Progenitor cell of endocrine pancreas (in vitro differentiated cells): ENCODE measurements around the gene CCDC85B. TPM values are rescaled to one million over a fixed set of nuclear protein-coding genes. Genes with fewer than 3 reads are reported as not detected.

Experiments used
- DNase-seq: peaks from one replicate; pipeline ENCODE4 v3.0.0; 2021; ENCODE audit warnings: low spot score; ENCODE audit not compliant: unreplicated experiment
- H3K27ac Mint-ChIP-seq: 2 replicates; pipeline ENCODE4 v1.8.0; 2021; ENCODE audit warnings: mild to moderate bottlenecking, moderate library complexity, mixed read lengths
- H3K27me3 Mint-ChIP-seq: 2 replicates; pipeline ENCODE4 v1.8.0; 2021; ENCODE audit warnings: mixed read lengths
- H3K36me3 Mint-ChIP-seq: 2 replicates; pipeline ENCODE4 v1.8.0; 2022; ENCODE audit warnings: mixed read lengths; ENCODE audit not compliant: insufficient read depth
- H3K4me1 Mint-ChIP-seq: 2 replicates; pipeline ENCODE4 v1.8.0; 2021; ENCODE audit warnings: low read depth, mixed read lengths
- H3K4me3 Mint-ChIP-seq: 2 replicates; pipeline ENCODE4 v1.8.0; 2021; ENCODE audit warnings: low read depth, mild to moderate bottlenecking, moderate library complexity, mixed read lengths
- H3K9me3 Mint-ChIP-seq: 2 replicates; pipeline ENCODE4 v1.8.0; 2021; ENCODE audit warnings: low read depth, mixed read lengths
- CTCF ChIP-seq: fragments of 200-600 bp; sonication (generic); IDR thresholded peaks from one replicate; pipeline ENCODE4 v1.5.0; 2021; ENCODE audit warnings: antibody characterized with exemption, mild to moderate bottlenecking; ENCODE audit not compliant: unreplicated experiment
- total RNA-seq: library from RNA; stranded (reverse); gene quantifications from 2 replicates; pipeline ENCODE4 v1.2.1, GENCODE V29; 2021

The CCDC85B gene
- total RNA-seq, 1 donor from 2014 or later, result 7.4 TPM

- Mint-ChIP-seq H3K36me3 (no peaks in the 10 kb centered on the region), H3K4me1 (peaks cover 7% of the 10 kb centered on the region), H3K27ac (peak within 1 kb of the TSS; percentile 79), H3K27me3 (no peaks in the 10 kb centered on the region), H3K9me3 (no peaks in the 10 kb centered on the region), H3K4me3 (peak within 1 kb of the TSS; percentile 92)
- peak; percentile 7 for TF ChIP-seq CTCF
- peak; percentile 35 for DNase-seq
Measured at GRCh38 chr11:65872586-65873317, 17.7 kb upstream of the CCDC85B start, which contains the start of gene EFEMP2. TSS of gene EFEMP2 (minus strand) at chr11:65872800. CDS start at chr11:65872354, 446 bp downstream.

GRCh38 chr11:65873318-65874156 is 16.9 kb upstream of the CCDC85B start:
- H3K36me3 Mint-ChIP-seq, result no peaks in the 10 kb centered on the region
- peaks cover 7% of the 10 kb centered on the region for H3K4me1 Mint-ChIP-seq
- H3K27ac Mint-ChIP-seq, result peak overlapping the region; percentile 70
- no peaks in the 10 kb centered on the region for H3K27me3 Mint-ChIP-seq
- H3K4me3 Mint-ChIP-seq, result peak overlapping the region; percentile 92
- no peak for TF ChIP-seq CTCF
- DNase-seq, result peak; percentile 94
- H3K9me3 Mint-ChIP-seq, result no peaks in the 10 kb centered on the region

DNA sequence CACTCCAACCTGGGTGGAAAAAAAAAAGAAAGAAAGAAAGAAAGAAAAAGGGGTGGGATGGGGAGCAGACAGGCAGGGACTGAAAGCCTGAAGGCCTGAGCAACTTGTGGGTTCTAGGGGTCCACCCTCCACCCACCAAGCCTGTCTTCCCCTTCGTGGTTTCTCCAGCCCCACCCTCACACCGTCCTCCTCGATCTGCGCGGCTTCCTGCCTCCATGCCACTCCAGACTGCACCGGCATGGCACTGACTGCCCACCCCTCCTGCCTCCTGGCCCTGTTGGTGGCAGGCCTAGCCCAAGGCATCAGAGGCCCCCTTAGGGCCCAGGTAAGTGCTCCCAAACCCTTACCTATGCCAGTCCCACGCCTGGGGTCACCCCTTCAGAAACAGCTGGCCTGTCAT is 10.9 kb upstream of the CCDC85B start, which contains the start of gene CTSW:
Gene CTSW (plus strand): TSS at position 221 of the 400 bp plus-strand sequence. CDS start 18 bp downstream, at position 239.
- DNase-seq, result no peak
- Mint-ChIP-seq H3K9me3 (no peaks in the 10 kb centered on the region), H3K4me1 (no peaks in the 10 kb centered on the region), H3K27me3 (no peaks in the 10 kb centered on the region), H3K36me3 (peaks cover 3% of the 10 kb centered on the region), H3K27ac (no peak within 1 kb of the TSS), H3K4me3 (no peak within 1 kb of the TSS)
- no peak for TF ChIP-seq CTCF

DNA sequence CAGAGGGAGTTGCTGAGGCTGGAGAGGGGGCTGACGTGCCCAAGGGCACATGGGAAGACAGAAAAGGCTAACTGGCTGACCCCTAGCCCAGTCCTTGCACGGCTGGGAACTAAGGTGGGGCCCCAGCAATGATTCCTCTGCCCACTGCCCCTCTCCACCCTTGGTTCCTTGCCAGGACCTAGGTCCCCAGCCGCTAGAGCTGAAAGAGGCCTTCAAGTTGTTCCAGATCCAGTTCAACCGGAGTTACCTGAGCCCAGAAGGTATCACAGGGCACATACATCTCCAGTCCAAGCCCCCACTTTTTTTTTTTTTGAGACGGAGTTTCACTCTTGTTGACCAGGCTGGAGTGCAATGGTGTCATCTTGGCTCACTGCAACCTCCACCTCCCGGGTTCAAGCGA is 10.4 kb upstream of the CCDC85B start:
- Mint-ChIP-seq H3K9me3 (no peaks in the 10 kb centered on the region), H3K27me3 (no peaks in the 10 kb centered on the region), H3K4me3 (no peak overlapping the region), H3K36me3 (peaks cover 5% of the 10 kb centered on the region), H3K4me1 (no peaks in the 10 kb centered on the region), H3K27ac (no peak overlapping the region)
- DNase-seq, result no peak
- TF ChIP-seq CTCF, result no peak

DNA sequence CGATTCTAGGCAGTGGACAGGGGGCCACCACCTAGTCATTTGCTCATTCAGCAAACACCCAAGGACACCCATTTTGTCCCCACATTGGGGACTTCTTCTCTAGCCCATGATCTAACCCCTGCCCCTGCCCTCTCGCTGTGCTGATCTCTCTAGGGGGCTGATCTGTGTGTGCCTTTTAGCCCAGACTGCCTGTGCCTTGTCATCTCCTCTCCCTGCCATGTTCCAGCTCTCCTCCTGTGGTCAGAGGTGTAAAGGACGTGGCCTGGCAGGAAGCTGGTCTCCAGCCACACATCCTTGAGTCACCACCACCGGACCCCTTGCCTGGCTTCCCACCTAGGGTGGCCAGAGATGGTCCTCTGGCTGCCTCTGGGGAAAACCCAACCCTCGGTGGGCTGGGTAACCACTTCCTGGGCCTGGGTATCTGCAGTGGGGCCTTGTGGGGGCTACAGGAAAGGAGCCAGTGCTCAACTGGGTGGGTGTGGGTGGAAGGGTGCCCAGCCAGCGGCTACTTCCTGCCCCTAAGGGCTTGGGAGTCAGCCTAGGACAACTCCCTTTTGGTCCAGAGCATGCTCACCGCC is 9.5 kb upstream of the CCDC85B start:
- Mint-ChIP-seq H3K9me3 (no peaks in the 10 kb centered on the region), H3K4me3 (no peak overlapping the region), H3K27ac (no peak overlapping the region), H3K27me3 (no peaks in the 10 kb centered on the region), H3K4me1 (no peaks in the 10 kb centered on the region), H3K36me3 (peaks cover 5% of the 10 kb centered on the region)
- DNase-seq, result no peak
- TF ChIP-seq CTCF, result no peak
